Activated CD4-positive, CD25-positive, alpha-beta regulatory T cell (primary cell): ENCODE results near the gene SCAND1.
"Not testable (repeated sequence)": the region's sequence is repeated elsewhere in the genome, so short reads cannot be mapped to it uniquely, and the experiment has no call there.

Experiments
- DNase-seq, 4 experiments: peaks; one replicate each; lab custom pipeline; 2025; lab: John Stamatoyannopoulos, UW

The SCAND1 gene

DNA sequence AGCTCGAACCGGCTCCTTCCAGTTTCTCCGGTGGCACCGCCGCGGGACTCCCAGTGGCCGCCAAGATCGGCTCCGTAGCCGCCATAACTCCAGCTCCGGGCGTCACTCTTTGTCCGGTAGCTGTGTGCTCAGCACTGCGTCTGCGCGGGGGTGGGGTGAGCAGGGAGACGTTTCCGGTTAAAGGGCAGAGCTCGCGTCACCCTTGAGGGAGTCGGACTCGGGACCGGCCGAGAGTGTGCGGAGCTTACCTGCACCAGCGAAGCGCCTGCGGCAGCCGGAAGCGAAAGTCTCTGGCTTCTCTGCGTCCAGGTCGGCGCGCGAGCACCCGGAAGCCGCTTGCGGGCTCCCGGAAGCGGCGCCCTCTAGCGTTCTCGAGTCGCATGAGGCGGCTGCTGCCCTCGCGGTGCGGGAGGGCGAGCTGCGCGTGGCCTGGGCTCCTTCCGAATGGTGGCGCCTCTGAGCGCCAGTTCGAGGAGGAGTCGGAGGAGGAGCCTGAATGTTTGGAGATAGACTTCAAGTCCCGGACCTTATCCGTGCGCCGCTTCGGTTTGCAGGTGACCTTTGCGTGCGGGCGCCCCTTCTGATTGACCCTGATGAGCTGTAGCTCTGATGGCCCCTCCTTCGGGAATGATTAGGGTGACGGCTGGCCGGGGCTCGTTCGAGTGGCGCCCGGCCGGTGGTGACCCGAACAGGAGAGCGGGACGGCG is at the start of gene SCAND1:
SCAND1 (minus strand) TSS at position 303 of the 707 bp plus-strand sequence; CDS start at position 85, 218 bp downstream.
- DNase-seq = peak; percentile 89 to 96 (median 95)

DNA sequence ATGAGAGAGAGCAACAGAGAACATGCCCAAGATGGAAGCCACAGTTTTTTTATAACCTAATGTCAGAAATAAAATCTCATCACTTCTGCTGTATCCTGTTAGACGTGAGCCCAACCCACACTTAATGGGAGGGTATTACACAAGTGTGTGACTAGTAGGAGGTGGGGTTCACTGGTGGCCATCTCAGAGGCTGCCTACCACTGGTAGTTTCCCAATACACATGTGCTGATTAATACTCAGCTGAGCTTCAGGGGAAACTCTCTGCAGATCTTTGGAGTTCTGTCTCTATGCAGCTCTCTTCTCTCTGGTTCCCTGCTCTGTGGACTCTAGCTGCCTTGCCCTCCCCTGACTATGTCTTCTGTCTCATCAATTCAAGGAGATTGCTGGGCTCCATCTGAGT is 49.7 kb upstream of the SCAND1 start:
- no peak for DNase-seq

DNA sequence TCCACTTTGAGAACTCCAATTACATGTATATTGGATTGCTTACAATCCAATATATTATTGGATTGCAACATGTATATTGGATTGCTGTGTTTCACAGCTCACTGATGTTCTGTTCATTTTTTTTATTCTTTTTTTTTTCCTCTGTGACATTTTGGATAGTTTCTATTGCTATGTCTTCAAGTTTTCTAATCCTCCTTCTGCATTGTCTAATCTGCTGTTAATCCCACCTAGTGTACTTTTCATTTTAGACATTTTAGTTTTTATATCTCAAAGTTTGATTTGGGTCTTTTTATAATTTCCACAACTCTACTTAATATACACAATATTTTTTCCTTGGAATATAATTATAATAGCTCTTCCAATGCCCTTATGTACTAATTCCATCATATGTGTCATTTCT is 48.6 kb upstream of the SCAND1 start:
- DNase-seq = no peak

DNA sequence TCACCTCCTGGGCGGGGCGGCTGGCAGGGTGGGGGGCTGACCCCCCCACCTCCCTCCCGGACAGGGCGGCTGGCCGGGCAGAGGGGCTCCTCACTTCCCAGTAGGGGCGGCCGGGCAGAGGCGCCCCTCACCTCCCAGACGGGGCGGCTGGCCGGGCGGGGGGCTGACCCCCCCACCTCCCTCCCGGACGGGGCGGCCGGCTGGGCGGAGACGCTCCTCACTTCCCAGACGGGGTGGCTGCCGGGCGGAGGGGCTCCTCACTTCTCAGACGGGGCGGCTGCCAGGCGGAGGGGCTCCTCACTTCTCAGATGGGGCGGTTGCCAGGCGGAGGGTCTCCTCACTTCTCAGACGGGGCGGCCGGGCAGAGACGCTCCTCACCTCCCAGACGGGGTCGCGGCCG is 47.0 kb upstream of the SCAND1 start:
- DNase-seq = not testable (repeated sequence)

DNA sequence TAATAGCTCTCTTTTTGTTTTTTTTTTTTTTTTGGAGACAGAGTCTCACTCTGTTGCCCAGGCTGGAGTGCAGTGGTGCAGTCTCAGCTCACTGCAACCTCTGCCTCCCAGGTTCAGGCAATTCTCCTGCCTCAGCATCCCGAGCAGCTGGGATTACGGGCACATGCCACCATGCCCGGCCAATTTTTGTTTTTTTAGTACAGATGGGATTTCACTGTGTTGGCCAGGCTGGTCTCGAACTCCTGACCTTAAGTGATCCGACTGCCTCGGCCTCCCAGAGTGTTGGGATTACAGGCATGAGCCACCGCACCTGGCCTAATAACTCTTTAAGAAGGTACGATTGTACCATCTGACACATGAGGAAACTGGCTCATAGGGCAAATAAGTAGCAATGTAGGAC is 42.2 kb upstream of the SCAND1 start:
- not testable (repeated sequence) for DNase-seq

DNA sequence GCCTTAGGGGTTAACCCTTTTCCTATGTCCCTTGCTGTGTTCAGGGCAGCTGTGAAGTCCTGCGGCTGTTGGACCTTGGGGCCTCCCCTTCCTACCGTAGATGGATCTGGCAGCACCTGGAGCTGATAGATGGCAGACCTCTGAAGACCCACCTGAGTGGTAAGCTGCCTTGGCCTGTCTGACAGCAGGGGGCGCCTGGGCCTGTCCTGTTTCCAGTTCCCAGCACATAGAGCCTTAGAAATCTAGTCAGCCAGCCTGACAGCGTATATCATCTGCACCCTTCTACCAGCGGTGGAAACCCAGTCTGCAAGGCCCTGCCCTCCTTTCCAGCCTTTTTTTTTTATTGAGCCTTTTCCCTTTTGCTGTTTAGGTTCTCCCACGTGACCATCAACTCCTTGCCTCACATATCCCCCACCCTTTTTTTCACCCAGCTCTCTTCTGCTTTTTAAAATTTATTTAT is 40.7 kb upstream of the SCAND1 start:
- peak; percentile 54 to 77 (median 66) for DNase-seq

DNA sequence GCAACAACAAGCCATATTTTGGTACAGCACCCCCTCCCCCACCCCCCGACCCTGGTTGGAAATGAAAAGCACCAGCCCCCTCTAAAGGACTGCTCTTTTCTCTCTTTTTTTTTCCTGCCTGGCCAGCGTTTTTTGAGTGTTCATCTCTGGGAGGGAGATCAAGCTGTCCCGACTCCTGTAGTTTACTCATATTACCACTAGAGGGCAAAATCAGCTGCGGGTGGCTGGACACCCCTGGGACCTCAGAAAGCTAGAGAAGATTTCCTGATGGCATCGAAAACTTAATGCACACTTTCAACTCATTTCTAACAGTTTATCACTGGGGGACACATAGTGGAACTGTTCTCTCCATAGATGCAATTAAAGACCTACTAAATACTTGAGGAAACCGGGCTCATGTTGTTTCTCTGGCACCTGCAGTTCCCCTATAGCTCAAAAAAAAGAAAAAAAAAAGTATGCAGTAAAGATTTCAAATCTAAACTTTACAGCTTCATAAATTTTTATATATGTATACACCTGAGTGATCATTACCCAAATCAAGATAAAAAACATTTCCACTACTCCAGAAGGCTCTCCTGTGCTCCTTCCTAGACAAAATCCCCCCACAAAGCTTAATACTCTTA is 38.5 kb upstream of the SCAND1 start:
- DNase-seq = peak in 2 of 4 experiments; percentile 3 to 11

DNA sequence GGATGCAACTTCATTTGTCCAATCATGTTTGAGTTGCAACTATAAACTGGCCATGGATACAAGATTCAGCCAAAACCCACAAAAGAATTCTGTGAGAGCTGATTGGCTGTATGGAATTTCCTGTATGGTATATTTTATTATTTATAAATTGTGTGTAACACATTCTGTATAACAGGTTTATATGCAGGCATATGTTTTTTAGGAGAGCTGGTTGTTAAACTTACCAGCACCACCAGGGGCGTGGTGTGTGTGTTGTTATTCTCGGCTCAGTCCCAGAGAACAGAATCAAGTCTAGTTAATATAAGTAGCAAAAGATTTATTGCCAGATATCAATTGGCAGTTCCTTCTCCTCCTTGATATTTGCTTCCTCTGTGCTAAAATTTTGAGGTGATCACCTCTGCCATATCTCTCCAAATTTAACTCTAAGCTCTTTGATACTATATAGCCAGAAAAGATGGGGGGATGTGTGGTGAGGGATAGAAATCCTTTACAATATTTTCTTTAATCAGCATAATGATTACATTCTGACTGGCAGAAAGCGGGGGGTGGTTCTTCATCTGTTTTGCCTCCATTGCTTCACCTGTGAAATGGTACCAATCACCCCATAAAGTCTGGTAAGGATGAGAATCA is 37.0 kb upstream of the SCAND1 start:
- DNase-seq = no peak

DNA sequence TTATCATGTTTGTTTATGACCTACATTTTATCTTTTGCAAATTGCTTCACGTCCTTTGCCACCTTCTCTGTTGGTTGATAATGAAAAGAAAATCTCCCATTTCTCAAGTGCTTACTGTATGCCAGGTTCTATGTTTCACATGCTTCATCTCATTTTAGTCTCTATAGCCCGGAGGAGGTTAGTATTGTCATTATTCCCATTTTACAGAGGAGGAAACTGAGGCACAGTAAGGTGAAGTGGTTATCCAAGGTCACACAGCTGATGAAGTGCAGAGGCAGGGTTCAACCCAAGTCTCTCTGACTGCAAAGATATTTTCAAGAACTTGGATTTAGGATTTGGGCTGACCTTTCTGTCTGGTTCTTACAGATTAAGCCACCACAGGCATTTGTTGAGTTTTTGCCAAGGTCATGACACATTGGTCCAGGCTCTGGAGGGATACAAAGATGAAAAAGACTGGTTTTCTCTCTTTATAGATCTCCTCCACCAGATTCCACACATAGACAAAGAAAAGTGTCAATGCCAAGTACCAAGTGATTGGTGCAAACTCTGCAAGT is 34.7 kb upstream of the SCAND1 start:
- DNase-seq = no peak

DNA sequence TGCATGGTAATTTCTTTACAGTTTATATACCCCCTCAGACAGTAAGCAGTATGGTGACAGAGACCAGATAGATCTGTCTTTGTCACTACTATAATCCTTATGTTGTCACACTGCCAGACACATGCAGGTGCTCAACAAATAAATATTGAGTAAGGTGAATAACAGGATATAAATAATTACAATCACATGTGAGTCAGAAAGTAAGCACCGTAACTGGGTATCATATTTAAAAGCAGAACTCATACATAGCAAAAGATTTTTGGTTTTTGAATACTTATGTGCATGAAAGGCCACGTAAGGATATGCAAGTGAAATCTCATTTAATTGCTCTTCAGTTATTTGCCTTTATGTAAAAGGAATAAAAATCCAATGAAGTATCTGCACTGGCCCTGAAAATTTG is 31.5 kb upstream of the SCAND1 start:
- DNase-seq = no peak

DNA sequence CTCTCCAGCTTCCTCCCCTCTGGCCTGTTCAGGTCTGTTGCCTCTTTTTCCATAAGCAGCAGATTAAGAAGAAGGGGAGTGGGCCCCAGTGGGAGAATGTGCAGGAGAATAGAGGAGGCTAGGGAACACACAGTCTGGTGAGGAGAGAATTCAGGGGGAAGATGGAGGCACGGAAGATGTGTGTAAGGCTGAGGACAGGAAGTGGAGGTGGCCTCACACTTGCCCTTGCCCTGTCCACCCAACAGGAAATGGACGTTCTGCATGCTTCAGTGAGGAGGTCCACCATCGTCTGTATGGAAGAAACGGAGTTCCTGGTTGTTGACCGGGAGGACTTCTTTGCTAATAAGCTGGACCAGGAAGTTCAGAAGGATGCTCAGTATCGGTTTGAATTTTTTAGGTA is 30.1 kb upstream of the SCAND1 start:
- no peak for DNase-seq

DNA sequence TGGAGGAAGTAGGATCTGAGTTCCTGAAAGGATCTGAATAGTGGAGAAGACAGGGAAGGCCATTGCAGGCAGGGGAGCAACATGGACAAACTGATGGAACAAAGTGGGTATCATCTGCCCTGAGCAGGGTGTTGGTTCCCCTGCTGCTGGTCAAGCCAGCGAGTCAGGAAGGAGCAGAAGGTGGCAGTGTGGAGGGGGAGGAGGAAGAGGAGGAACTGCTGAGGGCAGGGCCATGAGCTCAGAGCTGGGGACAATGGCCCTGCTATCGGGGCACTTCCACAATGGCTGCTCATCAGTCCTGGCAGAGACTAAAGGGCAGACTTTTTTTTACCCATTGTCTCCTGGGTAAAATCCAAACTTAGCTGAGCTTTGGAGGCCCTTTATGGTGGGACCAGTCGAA is 27.7 kb upstream of the SCAND1 start:
- DNase-seq = no peak

DNA sequence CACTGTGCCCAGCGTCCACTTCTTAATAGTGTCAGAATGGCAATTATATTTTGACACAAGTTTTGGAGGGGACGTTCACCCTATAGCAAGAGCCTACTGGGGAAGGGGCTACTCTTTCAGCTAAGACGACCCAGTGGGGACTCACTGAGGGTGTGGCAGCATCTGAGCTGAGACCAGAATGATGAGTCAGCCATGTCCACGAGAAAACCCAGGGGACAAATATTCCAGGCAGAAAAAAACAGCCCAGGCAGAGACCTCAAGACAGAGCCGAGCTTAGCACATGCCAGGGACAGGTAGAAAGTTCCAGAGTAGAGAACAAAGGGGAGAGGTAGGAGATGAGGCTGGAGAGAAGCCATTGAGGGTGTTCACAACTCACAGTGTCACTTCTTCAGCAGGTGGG is 25.2 kb upstream of the SCAND1 start:
- DNase-seq = no peak

DNA sequence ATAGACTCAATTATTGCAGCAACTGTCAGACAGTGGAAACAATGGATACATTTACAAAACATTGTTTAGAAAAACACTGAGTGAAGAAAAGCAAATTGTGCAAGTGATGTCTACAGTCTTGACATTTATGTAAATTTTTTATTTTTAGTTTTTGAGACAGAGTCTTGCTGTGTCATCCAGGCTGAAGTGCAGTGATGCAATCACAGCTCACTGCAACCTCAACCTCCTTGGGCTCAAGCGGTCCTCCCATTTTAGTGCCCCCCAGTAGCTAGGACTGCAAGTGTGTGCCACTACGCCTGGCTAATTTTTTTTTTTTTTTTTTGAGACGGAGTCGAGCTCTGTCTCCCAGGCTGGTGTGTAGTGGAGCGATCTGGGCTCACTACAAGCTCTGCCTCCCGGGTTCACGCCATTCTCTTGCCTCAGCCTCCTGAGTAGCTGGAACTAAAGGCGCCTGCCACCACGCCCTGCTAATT is 23.8 kb upstream of the SCAND1 start:
- DNase-seq = no peak

DNA sequence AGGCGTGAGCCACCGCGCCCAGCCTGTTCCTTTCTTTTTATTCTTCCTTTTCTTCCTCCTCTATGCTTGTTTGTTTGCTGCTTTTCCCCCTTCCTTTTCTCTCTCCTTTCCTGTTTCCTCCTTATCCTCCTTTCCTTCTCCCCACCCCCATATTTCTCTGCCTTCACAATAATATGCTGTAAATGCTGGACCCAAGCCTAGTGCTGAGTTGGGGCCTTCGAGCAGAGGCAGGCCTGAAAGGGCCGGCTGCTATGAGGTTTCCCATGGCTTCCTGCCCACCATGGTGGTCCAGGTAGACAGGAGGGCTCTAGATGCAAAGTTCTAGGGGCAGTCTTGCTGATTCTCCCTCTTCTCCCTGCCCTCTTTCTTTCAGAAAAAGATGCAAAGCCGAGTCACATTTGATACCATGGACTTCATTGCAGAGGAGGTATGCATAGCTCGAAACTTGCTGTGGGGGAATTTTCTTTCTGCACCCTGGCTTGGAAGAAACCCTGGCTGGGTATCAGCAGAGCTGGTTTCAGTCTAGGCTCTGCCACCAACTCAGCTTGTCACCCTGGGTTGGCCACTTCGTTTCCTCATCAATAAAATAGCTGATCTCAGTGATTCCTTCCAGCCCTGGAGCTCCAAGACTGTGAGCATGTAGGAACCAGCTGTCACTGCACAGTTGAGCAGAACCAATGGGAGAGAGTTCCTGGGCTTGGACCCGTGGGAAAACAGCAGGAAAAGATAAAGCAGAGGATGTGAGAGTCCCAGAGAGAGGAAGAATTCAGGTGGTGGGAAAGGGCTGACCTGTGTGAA is 21.5 kb upstream of the SCAND1 start:
- no peak for DNase-seq

DNA sequence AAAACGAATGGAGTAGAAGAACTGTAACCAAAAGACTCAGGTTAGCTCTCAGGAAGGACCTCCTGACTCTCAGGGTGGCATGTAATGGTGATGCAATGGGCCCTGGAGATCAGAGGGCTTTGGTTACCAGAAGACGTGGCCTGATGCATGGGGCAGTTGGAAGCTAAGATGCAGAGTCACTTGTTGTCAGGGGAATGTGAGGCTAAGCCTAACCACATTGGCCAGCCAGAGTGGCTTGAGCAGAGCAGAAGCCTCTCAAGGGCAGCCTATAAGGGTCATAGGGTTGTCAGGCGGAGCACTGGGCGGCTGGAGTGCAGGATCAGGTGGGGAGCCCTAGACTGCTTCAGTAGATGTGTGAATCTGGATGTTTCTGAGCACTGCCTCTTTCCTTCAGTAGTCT is 20.0 kb upstream of the SCAND1 start:
- DNase-seq = no peak

DNA sequence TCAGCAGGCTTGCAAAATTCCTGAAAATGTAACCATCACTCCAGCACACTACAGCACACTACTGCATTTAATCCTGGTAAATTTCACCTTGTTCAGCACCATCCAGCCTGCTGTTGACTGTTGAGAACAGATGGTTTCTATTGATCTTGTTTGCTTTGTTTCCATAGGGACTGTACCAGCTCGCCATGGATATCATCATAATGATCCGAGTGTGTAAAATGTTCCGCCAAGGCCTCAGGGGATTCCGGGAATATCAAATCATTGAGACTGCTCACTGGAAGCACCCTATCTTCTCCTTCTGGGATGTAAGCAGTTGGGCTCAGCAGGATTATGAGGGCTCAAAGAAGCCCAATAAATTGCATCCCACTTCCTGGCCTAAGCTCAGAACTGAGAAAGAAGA is 18.2 kb upstream of the SCAND1 start:
- no peak for DNase-seq

DNA sequence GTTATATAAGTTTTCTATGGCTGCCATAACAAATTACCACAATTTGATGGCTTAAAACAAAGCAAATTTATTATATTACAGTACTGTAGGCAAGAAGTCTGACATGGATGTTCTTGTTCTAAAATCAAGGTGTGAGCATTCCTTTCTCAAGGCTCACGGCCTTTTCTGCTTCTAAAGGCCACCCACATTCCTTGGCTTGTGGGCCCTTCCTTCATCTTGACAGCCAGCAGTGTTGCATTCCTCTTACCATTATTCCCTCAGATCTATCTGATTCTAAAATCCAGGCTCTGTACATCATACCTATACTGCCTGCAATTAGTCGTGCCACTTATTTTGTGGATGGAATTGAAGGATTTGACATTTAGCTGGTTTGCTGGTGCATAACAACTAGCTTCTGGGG is 17.7 kb upstream of the SCAND1 start:
- DNase-seq = no peak

DNA sequence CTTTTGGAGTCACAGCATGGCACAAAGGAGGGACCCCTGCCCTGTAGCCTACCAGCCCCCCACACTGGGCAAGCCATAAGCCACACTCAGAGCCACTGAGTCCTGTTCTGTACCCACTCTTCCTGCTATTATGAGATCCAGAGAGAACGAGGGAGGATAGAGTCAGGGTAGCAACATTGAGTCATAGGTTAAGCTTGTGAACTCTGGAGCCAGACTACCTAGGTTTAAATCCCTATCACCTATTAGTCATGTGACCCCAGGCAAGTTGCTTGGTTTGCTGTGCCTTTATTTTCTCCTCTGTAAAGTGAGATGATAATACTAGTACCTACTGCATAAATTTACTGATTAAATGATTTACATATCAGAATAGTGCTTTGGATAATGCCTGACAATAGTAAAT is 14.6 kb upstream of the SCAND1 start:
- DNase-seq = no peak

DNA sequence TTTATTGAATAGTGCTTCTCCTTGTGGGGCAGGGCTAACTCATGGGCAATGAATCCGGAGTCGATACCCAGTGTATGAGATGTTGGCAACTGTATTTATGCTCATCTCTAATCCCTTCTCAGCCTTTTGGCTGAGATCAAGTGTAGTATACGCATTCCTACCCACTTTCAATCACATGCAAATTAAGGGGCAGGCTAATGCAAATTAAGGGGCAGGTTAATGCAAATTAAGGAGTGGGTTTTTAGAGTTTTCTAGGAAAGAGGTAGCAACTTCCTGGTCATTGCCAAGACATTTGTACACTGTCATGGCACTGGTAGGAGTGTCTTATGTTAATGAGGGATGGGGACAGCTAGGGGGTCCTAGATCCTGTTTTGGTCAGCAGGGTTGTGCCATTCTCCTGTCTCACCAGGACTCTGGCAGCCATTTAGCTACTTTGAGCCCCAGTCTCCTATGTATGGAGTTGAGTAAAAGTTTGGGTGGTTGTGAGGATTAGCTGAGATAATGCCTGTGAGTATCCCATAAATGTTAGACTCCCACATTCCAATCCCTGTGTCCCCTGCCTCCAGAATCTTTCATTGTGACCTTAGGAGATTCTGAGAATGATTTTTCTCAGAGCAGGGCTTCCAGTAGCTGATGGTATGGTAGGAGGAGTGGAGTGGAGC is 13.8 kb upstream of the SCAND1 start, which contains the start of gene CNBD2:
CNBD2 (plus strand) TSS at position 612 of the 662 bp plus-strand sequence. CDS start 173 bp downstream, outside the sequence.
- DNase-seq = no peak

DNA sequence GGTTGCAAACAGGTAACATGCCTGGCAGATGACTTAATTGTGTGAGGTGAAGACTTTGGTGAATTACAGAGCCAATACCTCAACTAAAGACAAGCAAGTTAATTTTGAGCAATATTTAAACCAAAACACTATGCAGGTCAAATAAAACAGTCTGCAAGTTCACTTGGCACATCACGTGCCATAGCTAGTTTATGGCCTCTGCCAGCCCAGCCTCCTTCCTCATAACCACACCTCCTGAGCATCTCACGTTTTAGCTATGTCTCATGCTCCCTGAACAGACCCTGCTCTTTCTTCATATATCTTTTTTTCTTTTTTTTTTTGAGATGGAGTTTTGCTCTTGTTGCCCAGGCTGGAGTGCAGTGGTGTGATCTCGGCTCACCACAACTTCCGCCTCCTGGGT is 9.6 kb upstream of the SCAND1 start:
- DNase-seq = no peak
